ENCODE results near the gene MAST3.

GRCh38 chr19:18117364-18117691, 19.8 kb downstream of the MAST3 start:
- TF ChIP-seq, protein P1, sequence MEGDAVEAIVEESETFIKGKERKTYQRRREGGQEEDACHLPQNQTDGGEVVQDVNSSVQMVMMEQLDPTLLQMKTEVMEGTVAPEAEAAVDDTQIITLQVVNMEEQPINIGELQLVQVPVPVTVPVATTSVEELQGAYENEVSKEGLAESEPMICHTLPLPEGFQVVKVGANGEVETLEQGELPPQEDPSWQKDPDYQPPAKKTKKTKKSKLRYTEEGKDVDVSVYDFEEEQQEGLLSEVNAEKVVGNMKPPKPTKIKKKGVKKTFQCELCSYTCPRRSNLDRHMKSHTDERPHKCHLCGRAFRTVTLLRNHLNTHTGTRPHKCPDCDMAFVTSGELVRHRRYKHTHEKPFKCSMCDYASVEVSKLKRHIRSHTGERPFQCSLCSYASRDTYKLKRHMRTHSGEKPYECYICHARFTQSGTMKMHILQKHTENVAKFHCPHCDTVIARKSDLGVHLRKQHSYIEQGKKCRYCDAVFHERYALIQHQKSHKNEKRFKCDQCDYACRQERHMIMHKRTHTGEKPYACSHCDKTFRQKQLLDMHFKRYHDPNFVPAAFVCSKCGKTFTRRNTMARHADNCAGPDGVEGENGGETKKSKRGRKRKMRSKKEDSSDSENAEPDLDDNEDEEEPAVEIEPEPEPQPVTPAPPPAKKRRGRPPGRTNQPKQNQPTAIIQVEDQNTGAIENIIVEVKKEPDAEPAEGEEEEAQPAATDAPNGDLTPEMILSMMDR (IDR thresholded peaks at IDR 0.05) = no peak
- no peak for TF ChIP-seq POLR2A (IDR thresholded peaks at IDR 0.05)
